ACC112 (cell line): ENCODE measurements around the gene MRNIP.
"Not testable (repeated sequence)": the region's sequence is repeated elsewhere in the genome, so short reads cannot be mapped to it uniquely, and the experiment has no call there.

Source experiments
- H2AFZ ChIP-seq: fragments of 200-600 bp; sonication (generic); one replicate; pipeline ENCODE4 v1.6.0; 2017; ENCODE audit warnings: antibody characterized with exemption, low read length; ENCODE audit not compliant: unreplicated experiment
- H3K27ac ChIP-seq: fragments of 200-600 bp; sonication (generic); 2 replicates; pipeline ENCODE4 v1.5.1; 2014; ENCODE audit warnings: low read depth, mild to moderate bottlenecking, antibody characterized with exemption, low read length, moderate library complexity
- H3K27me3 ChIP-seq: fragments of 200-600 bp; sonication (generic); 2 replicates; pipeline ENCODE4 v1.6.1; 2014; ENCODE audit warnings: mild to moderate bottlenecking, antibody characterized with exemption, low read length, moderate library complexity, mixed read lengths; ENCODE audit not compliant: insufficient read depth
- H3K36me3 ChIP-seq: fragments of 200-600 bp; sonication (generic); 2 replicates; pipeline ENCODE4 v1.6.1; 2016; ENCODE audit warnings: mild to moderate bottlenecking, antibody characterized with exemption, low read length, moderate library complexity, mixed read lengths; ENCODE audit not compliant: insufficient read depth
- H3K4me1 ChIP-seq: fragments of 200-600 bp; sonication (generic); one replicate; pipeline ENCODE4 v1.6.1; 2016; ENCODE audit warnings: low read length, mixed read lengths; ENCODE audit not compliant: insufficient read depth, unreplicated experiment, control insufficient read depth
- H3K4me3 ChIP-seq: fragments of 200-600 bp; sonication (generic); 2 replicates; pipeline ENCODE4 v1.5.1; 2014; ENCODE audit warnings: mild to moderate bottlenecking, low read depth, low read length
- H3K79me2 ChIP-seq: fragments of 200-600 bp; sonication (generic); one replicate; pipeline ENCODE4 v1.6.0; 2016; ENCODE audit warnings: low read length; ENCODE audit not compliant: control insufficient read depth, unreplicated experiment, insufficient read depth

MRNIP gene

DNA sequence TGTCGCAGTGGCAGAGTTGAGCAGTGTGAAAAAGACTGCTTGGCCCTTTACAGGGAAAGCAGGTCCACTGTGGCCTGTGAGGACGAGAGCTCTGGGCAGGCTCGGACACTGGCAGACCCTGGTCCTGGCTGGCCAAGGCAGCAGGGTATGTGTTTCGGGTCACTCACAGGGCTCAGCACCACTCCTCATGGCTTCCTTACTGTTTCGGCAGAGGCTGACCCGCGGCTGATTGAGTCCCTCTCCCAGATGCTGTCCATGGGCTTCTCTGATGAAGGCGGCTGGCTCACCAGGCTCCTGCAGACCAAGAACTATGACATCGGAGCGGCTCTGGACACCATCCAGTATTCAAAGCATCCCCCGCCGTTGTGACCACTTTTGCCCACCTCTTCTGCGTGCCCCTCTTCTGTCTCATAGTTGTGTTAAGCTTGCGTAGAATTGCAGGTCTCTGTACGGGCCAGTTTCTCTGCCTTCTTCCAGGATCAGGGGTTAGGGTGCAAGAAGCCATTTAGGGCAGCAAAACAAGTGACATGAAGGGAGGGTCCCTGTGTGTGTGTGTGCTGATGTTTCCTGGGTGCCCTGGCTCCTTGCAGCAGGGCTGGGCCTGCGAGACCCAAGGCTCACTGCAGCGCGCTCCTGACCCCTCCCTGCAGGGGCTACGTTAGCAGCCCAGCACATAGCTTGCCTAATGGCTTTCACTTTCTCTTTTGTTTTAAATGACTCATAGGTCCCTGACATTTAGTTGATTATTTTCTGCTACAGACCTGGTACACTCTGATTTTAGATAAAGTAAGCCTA lies 22.2 kb downstream of the MRNIP start:
- Histone ChIP-seq H3K4me1 (peaks cover 3% of the 10 kb centered on the region), H3K79me2 (no peaks in the 10 kb centered on the region), H3K36me3 (peaks cover 38% of the 10 kb centered on the region), H3K4me3 (no peak overlapping the region), H3K27me3 (no peaks in the 10 kb centered on the region), H2AFZ (no peak overlapping the region), H3K27ac (peak overlapping the region; percentile 34)

DNA sequence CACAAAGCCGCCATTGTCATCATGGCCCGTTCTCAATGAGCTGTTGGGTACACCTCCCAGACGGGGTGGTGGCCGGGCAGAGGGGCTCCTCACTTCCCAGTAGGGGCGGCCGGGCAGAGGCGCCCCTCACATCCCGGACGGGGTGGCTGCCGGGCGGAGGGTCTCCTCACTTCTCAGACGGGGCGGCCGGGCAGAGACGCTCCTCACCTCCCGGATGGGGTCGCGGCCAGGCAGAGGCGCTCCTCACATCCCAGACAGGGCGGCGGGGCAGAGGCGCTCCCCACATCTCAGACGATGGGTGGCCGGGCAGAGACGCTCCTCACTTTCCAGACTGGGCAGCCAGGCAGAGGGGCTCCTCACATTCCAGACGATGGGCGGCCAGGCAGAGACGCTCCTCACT lies 23.7 kb downstream of the MRNIP start:
- H3K27ac ChIP-seq, H3K4me3 ChIP-seq, H3K79me2 ChIP-seq, H2AFZ ChIP-seq, H3K27me3 ChIP-seq, H3K4me1 ChIP-seq: not testable (repeated sequence)
- H3K36me3 ChIP-seq = peaks cover 52% of the 10 kb centered on the region

DNA sequence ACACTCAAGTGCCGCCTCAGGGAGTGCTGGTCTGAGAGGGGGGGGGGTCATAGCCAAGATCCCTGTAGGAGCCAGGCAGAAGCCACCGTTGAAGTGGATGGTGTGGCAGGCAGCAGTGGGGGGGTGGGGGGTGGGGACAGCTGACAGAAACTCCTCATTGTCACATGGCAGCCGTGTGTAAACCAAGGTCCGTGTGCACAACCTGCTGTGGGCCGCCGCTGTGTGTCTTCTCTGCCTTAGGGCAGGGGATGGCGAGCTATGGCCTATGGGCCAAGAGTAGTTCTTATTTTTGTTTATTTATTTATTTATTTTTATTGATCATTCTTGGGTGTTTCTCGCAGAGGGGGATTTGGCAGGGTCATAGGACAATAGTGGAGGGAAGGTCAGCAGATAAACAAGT lies 24.5 kb downstream of the MRNIP start:
- Histone ChIP-seq H3K36me3 (peaks cover 60% of the 10 kb centered on the region), H3K27me3 (no peaks in the 10 kb centered on the region), H3K27ac (no peak overlapping the region)

DNA sequence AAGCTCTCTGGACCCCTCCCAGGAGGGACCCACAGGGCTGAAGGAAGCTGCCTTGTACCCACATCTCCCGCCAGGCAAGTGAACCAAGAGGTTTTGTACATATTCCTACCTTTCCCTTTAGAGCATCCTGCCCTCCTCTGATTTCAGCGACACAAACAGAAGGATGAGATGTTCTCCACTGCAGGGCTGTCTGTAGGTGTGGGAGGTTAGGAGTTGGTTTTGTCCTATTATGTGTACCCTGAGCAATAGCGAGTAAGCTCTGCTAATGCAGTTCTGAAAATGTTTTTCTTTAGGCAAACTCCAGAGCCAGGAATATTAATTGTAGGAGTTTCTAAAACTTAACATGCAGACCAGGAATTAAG lies 24.9 kb downstream of the MRNIP start:
- Histone ChIP-seq H3K27ac (no peak overlapping the region), H3K4me1 (peaks cover 5% of the 10 kb centered on the region), H2AFZ (no peak overlapping the region), H3K4me3 (no peak overlapping the region), H3K79me2 (peaks cover 9% of the 10 kb centered on the region), H3K36me3 (peaks cover 64% of the 10 kb centered on the region), H3K27me3 (no peaks in the 10 kb centered on the region)

More for the DNA sequence above, 24.5 kb downstream of the MRNIP start:
- H3K4me3 ChIP-seq = no peak overlapping the region
- peaks cover 7% of the 10 kb centered on the region for H3K79me2 ChIP-seq
- no peak overlapping the region for H2AFZ ChIP-seq
- peaks cover 3% of the 10 kb centered on the region for H3K4me1 ChIP-seq

DNA sequence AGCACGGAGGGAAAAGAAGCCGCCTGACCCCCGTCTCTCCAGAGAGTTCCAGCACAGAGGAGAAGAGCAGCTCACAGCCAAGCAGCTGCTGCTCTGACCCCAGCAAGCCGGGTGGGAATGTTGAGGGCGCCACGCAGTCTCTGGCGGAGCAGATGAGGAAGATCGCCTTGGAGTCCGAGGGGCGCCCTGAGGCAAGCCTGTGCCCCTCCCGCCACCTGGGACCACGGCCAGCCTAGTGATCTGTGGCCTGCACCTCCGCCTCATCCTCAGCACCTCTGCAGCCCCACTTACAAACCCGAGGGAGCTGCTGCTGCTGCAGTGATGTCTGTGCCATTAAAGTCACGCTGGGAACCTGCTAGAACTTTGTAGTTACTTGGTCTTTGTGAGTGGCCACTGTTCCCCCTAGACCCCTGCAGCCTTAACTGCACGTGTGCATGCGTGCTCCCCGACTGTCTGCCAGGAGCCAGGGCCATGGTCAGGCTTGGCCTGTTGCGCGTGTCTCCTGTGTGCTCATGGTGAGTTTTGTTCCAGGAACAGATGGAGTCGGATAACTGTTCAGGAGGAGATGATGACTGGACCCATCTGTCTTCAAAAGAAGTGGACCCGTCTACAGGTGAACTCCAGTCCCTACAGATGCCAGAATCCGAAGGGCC lies 25.4 kb downstream of the MRNIP start:
- H3K79me2 ChIP-seq = peaks cover 10% of the 10 kb centered on the region
- H3K36me3 ChIP-seq = peaks cover 68% of the 10 kb centered on the region

DNA sequence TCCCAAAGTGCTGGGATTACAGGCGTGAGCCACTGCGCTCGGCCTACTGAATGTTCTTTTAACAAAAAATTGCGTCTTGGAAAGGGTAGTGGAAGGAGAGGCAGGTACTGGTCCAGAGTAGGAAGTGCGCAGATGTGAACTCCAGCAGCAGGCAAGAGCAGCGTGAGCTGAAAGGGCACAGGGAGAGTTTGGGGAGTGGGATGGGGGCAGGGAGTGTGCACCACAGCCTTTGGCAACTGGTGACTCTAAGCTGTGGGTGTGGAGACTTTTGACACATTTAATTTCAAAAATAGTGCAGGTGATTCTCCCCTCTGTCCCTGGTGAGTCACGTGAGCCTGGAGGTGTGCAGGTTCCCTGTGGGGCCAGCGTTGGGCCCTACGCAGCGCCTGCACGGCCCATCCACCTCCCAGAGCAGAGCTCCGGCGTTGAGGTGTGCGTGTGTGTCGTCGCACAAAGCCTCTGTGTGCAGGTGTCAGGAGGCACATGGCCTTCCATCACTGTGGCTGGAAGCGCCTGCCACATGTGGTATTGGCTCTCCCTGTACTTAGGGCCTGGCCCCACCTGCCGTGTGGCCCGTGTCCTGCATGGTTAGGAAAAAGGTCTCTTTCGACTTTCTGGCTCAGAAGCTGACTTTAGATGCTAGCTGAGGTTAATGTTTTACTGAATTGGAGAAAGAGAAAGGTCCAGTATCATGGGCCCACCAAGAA lies 26.4 kb downstream of the MRNIP start:
- Histone ChIP-seq H2AFZ (no peak overlapping the region), H3K27ac (no peak overlapping the region), H3K4me1 (peaks cover 9% of the 10 kb centered on the region), H3K36me3 (peaks cover 68% of the 10 kb centered on the region), H3K27me3 (no peaks in the 10 kb centered on the region), H3K79me2 (peaks cover 14% of the 10 kb centered on the region), H3K4me3 (no peak overlapping the region)

More for the DNA sequence above, 25.4 kb downstream of the MRNIP start:
- H3K4me3 ChIP-seq = no peak overlapping the region
- H2AFZ ChIP-seq = no peak overlapping the region
- H3K4me1 ChIP-seq = peaks cover 6% of the 10 kb centered on the region
- no peak overlapping the region for H3K27ac ChIP-seq
- H3K27me3 ChIP-seq = no peaks in the 10 kb centered on the region

DNA sequence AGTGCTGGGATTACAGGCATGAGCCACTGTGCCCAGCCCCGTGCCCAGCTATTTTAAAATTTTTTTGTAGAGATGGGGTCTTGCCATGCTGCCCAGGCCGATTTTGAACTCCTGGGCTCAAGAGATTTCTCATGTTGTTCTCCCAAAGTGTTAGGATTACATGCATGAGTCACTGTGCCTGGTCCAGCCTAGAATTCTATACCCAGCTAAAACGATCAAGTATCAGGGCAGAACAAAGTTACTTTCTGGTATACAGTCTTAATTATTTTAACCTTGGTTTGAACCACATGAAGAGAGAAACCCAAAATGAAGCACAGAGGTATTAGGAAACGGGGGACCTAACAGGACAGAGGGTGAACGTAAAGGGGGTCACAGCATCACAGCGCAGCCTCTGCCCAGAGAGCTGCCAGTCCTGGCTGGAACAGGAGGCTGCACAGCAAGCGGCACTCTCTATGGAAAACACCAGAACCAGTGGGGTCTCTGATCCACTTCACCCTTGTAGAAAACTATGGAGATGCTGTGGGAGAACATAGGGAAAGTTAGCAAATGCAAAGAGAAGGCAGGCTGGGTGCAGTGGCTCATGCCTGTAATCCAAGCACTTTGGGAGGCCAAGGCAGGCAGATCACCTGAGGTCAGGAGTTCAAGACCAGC lies 27.7 kb downstream of the MRNIP start:
- Histone ChIP-seq H3K4me3 (no peak overlapping the region), H3K36me3 (peaks cover 61% of the 10 kb centered on the region), H3K27me3 (no peaks in the 10 kb centered on the region), H3K4me1 (peaks cover 12% of the 10 kb centered on the region), H3K79me2 (peaks cover 14% of the 10 kb centered on the region), H2AFZ (no peak overlapping the region), H3K27ac (peak overlapping the region; percentile 10; the same call in 1 of the 2 replicates)

DNA sequence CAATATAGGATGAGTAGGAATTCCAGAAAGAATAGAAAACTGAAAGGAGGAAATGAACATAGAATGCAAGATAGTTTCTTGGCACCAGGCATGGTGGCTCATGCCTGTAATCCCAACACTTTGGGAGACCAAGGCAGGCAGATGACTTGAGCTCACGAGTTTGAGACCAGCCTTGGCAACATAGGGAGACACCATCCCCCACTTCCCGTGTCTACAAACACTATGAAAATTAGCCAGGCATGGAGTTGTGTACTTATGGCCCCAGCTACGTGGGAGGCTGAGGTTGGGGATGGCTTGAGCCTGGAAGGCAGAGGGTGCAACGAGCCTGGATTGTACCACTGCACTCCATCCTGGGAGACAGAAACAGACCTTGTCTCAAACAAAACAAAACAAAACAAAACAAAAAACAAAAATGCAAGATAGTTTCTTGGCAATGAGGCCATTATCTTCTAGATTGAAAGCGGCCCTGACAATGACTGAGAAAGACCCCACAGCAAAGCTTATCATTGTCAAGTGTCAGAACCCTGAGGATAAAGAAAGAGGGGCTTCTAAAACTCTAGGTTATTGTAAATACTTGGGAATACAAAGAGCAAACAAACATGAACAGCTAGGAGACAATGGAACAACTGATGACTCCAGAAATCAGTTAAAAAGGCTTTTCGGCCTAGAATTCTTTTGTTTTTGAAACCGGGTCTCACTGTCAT lies 28.7 kb downstream of the MRNIP start:
- Histone ChIP-seq H2AFZ (no peak overlapping the region), H3K4me1 (peaks cover 21% of the 10 kb centered on the region), H3K27ac (peak overlapping the region; percentile 43; the same call in 1 of the 2 replicates), H3K27me3 (no peaks in the 10 kb centered on the region), H3K79me2 (peaks cover 24% of the 10 kb centered on the region), H3K4me3 (no peak overlapping the region), H3K36me3 (peaks cover 68% of the 10 kb centered on the region)

DNA sequence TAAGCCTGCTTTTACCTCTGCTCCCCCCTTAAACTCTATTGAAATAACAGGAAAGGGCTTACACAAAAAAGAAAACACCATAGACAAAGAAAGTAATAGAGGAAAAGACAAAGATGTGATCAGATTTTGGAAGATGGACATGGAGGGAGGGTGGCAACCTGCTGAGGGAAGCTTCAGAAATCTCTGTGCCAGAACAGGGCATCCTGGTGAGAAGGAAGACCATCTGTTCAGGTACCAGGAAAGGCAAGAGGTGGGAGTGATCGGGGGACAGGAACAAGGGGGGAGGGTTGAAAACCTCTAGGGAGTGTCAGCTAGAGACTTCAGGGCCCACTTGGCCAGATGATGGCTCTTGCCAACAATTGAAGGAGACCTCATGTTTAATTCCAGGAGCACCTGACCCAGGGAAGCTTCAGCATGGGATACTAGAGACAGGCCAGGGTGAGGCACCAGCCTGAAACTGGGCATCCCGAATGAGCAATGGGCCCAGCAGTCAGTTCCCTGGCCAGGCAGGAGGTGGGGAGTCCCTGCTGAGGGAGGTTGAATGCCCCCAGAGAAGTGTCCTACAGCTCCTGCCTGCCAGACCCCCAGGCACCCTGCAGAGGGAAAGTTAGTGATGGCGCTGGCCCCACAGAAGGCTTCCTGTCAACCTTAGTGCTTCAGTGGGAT lies 29.7 kb downstream of the MRNIP start:
- H3K79me2 ChIP-seq = peaks cover 34% of the 10 kb centered on the region
- no peak overlapping the region for H2AFZ ChIP-seq
- H3K27me3 ChIP-seq = no peaks in the 10 kb centered on the region
- H3K4me1 ChIP-seq = peaks cover 31% of the 10 kb centered on the region
- no peak overlapping the region for H3K4me3 ChIP-seq
- H3K36me3 ChIP-seq = peaks cover 77% of the 10 kb centered on the region
- H3K27ac ChIP-seq = peak overlapping the region; percentile 43
